Stomach (tissue), 4 donors: ENCODE data around the gene TCEA2.

ENCODE experiments used
- EP300 ChIP-seq: sonication (generic); formaldehyde crosslinking; IDR thresholded peaks from one replicate; pipeline ENCODE4 v1.6.1; 2017; ENCODE audit warnings: antibody characterized with exemption
- POLR2A ChIP-seq, 4 donors: fragments of 450-650 bp; IDR thresholded peaks; one replicate each; pipeline ENCODE4 v1.6.1; 2016; ENCODE audit warnings: antibody characterized with exemption in 4 of 4, control low read depth in 2 of 4, mild to moderate bottlenecking in 1 of 4, moderate library complexity in 1 of 4
- POLR2AphosphoS5 ChIP-seq, 3 donors: sonication (generic); formaldehyde crosslinking; IDR thresholded peaks; one replicate each; pipeline ENCODE4 v1.6.1; 2016; ENCODE audit warnings: antibody characterized with exemption in 3 of 3
- TF ChIP-seq, protein P1 (sequence below), 7 experiments: fragments of 450-650 bp in 4 of 7; fragments of 200-600 bp in 3 of 7; sonication (generic) in 3 of 7; IDR thresholded peaks; one replicate each; pipeline ENCODE4 v1.5.1; 2016 to 2019; ENCODE audit warnings: antibody characterized with exemption in 7 of 7, control low read depth in 2 of 7, mild to moderate bottlenecking in 1 of 7

DNA sequence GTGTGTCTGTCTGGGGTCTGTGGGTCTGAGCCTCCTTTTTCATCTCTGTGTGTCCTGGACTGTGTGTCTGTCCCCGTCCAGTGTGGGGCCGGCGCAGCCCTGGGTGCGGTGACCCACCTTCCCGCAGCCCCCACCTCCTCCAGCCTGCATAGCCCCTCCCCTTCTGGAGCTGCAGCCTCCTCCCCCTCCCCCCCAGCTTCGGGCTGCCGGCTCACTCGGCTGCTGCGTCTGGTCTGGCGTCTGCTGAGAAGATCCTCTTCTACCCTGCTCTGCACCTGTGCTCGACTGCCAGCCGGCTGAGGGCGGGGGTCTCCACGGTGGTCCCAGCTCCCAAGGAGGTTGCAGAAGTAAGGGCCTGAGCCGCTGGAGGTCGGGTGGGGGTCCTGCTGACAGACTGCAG is 28.8 kb downstream of the TCEA2 start:
- TF ChIP-seq, protein P1, sequence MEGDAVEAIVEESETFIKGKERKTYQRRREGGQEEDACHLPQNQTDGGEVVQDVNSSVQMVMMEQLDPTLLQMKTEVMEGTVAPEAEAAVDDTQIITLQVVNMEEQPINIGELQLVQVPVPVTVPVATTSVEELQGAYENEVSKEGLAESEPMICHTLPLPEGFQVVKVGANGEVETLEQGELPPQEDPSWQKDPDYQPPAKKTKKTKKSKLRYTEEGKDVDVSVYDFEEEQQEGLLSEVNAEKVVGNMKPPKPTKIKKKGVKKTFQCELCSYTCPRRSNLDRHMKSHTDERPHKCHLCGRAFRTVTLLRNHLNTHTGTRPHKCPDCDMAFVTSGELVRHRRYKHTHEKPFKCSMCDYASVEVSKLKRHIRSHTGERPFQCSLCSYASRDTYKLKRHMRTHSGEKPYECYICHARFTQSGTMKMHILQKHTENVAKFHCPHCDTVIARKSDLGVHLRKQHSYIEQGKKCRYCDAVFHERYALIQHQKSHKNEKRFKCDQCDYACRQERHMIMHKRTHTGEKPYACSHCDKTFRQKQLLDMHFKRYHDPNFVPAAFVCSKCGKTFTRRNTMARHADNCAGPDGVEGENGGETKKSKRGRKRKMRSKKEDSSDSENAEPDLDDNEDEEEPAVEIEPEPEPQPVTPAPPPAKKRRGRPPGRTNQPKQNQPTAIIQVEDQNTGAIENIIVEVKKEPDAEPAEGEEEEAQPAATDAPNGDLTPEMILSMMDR (IDR thresholded peaks at IDR 0.05), result no peak
- no peak for TF ChIP-seq POLR2A (IDR thresholded peaks at IDR 0.05)
- no peak for TF ChIP-seq POLR2AphosphoS5 (IDR thresholded peaks at IDR 0.05)
- no peak for TF ChIP-seq EP300
